ENCODE data around the gene DAZAP1. TPM values are rescaled to one million over a fixed set of nuclear protein-coding genes. Genes with fewer than 3 reads are reported as not detected.

Gene DAZAP1
- total RNA-seq, 2 experiments from 2014 or later, result 128 to 133 TPM

- H3K4me1 Mint-ChIP-seq (ENCODE audit: low read depth), result peaks cover 22% of the 10 kb centered on the region
- H3K27me3 ChIP-seq (ENCODE audit: control insufficient read depth in 1 of 2, insufficient read depth in 2 of 2, low read length in 2 of 2), result peaks cover 42 to 53% of the 10 kb centered on the region in 2 experiments
- DNase-seq (no peak), ATAC-seq (ENCODE audit: poor library complexity) (no peak)
- no peak for TF ChIP-seq CTCF (IDR thresholded peaks at IDR 0.05)
- no peak overlapping the region for H3K4me3 Mint-ChIP-seq
- CTCF ChIA-PET, result interaction anchor here (1.0 kb wide), 1 partner anchor 12 kb away, joined by 3 read pairs; no protein-coding TSS in a partner anchor
- H3K4me1 ChIP-seq (ENCODE audit: insufficient read depth, low read length), result peaks cover 28% of the 10 kb centered on the region
- H3K9me3 ChIP-seq (ENCODE audit: control insufficient read depth in 1 of 2, insufficient read depth in 1 of 2, low read length in 2 of 2), result peaks cover 0 to 33% of the 10 kb centered on the region in 2 experiments
- POLR2A ChIA-PET, result interaction anchor here (0.6 to 2.3 kb wide), 4 partner anchors 8 to 14 kb away, joined by 3 to 12 read pairs (median 3); no protein-coding TSS in a partner anchor
- H3K27ac ChIP-seq (ENCODE audit: low read depth in 1 of 2, low read length in 2 of 2), result no peak overlapping the region
- intact Hi-C loops (cut with DNase I, micrococcal nuclease), result no loop called here
- H3K36me3 ChIP-seq (ENCODE audit: insufficient read depth, low read length), result no peaks in the 10 kb centered on the region
- no peak overlapping the region for H3K4me3 ChIP-seq (ENCODE audit: low read length)
- H3K27ac Mint-ChIP-seq, result no peak overlapping the region
- no peaks in the 10 kb centered on the region for H3K36me3 Mint-ChIP-seq (ENCODE audit: low read depth)
- no peaks in the 10 kb centered on the region for H3K9me3 Mint-ChIP-seq
- peaks cover 48% of the 10 kb centered on the region for H3K27me3 Mint-ChIP-seq
Measured at GRCh38 chr19:1457031-1457739, 49.8 kb downstream of the DAZAP1 start.

GRCh38 chr19:1457892-1458291 lies 50.5 kb downstream of the DAZAP1 start:
- intact Hi-C loops (cut with DNase I, micrococcal nuclease), result no loop called here
- H3K9me3 Mint-ChIP-seq, result no peaks in the 10 kb centered on the region
- POLR2A ChIA-PET, result interaction anchor here (0.9 to 1.4 kb wide), 3 partner anchors 9 to 14 kb away, joined by 3 to 4 read pairs (median 3); no protein-coding TSS in a partner anchor
- Histone ChIP-seq H3K4me1 (ENCODE audit: insufficient read depth, low read length) (peaks cover 28% of the 10 kb centered on the region), H3K36me3 (ENCODE audit: insufficient read depth, low read length) (no peaks in the 10 kb centered on the region), H3K9me3 (ENCODE audit: control insufficient read depth in 1 of 2, insufficient read depth in 1 of 2, low read length in 2 of 2) (peaks cover 0 to 26% of the 10 kb centered on the region in 2 experiments), H3K4me3 (ENCODE audit: low read length) (no peak overlapping the region), H3K27ac (ENCODE audit: low read depth in 1 of 2, low read length in 2 of 2) (no peak overlapping the region), H3K27me3 (ENCODE audit: control insufficient read depth in 1 of 2, insufficient read depth in 2 of 2, low read length in 2 of 2) (peaks cover 35 to 46% of the 10 kb centered on the region in 2 experiments)
- H3K27me3 Mint-ChIP-seq, result peaks cover 43% of the 10 kb centered on the region
- no peak overlapping the region for H3K4me3 Mint-ChIP-seq
- no peak for TF ChIP-seq CTCF (IDR thresholded peaks at IDR 0.05)
- no peak for ATAC-seq (ENCODE audit: poor library complexity)
- H3K27ac Mint-ChIP-seq, result no peak overlapping the region
- no peaks in the 10 kb centered on the region for H3K36me3 Mint-ChIP-seq (ENCODE audit: low read depth)
- H3K4me1 Mint-ChIP-seq (ENCODE audit: low read depth), result peaks cover 22% of the 10 kb centered on the region
- no peak for DNase-seq
- CTCF ChIA-PET, result no interaction called here

GRCh38 chr19:1459479-1459878 lies 52.1 kb downstream of the DAZAP1 start:
- no peak for TF ChIP-seq CTCF (IDR thresholded peaks at IDR 0.05)
- intact Hi-C loops (cut with DNase I, micrococcal nuclease), result no loop called here
- ChIA-PET POLR2A (no interaction called here), CTCF (no interaction called here)
- DNase-seq (peak in 1 of 14 experiments; percentile 37), ATAC-seq (ENCODE audit: poor library complexity) (no peak)
- Histone ChIP-seq H3K4me1 (ENCODE audit: insufficient read depth, low read length) (peaks cover 26% of the 10 kb centered on the region), H3K27me3 (ENCODE audit: control insufficient read depth in 1 of 2, insufficient read depth in 2 of 2, low read length in 2 of 2) (peaks cover 28 to 30% of the 10 kb centered on the region in 2 experiments), H3K9me3 (ENCODE audit: control insufficient read depth in 1 of 2, insufficient read depth in 1 of 2, low read length in 2 of 2) (peaks cover 0 to 16% of the 10 kb centered on the region in 2 experiments), H3K4me3 (ENCODE audit: low read length) (no peak overlapping the region), H3K27ac (ENCODE audit: low read depth in 1 of 2, low read length in 2 of 2) (no peak overlapping the region), H3K36me3 (ENCODE audit: insufficient read depth, low read length) (no peaks in the 10 kb centered on the region)
- Mint-ChIP-seq H3K27ac (no peak overlapping the region), H3K36me3 (ENCODE audit: low read depth) (no peaks in the 10 kb centered on the region), H3K27me3 (peaks cover 31% of the 10 kb centered on the region), H3K4me1 (ENCODE audit: low read depth) (peaks cover 17% of the 10 kb centered on the region), H3K4me3 (no peak overlapping the region), H3K9me3 (no peaks in the 10 kb centered on the region)

Measured in CD4-positive, alpha-beta T cell (primary cell).